Central memory CD8-positive, alpha-beta T cell (primary cell): ENCODE results near the gene ST6GALNAC5.

Experiments
- ATAC-seq: fragments of 150-1000 bp; cut with Tn5 transposase; replicated peaks from 2 replicates; pipeline ENCODE4 v1.10.0; 2022; ENCODE audit warnings: mild to moderate bottlenecking, moderate FRiP score, moderate number of reproducible peaks; ENCODE audit not compliant: poor library complexity, severe bottlenecking; ENCODE audit errors: extremely low read depth
- DNase-seq, 2 donors: peaks; one replicate each; pipeline ENCODE4 v3.0.0; 2021; ENCODE audit warnings: low spot score in 2 of 2
- H3K27ac Mint-ChIP-seq: one replicate; pipeline ENCODE4 v1.8.0; 2022; ENCODE audit warnings: low read depth, mild to moderate bottlenecking, moderate library complexity, mixed read lengths
- H3K27me3 Mint-ChIP-seq: one replicate; pipeline ENCODE4 v1.8.0; 2022; ENCODE audit warnings: mixed read lengths
- H3K36me3 Mint-ChIP-seq: one replicate; pipeline ENCODE4 v1.8.0; 2022; ENCODE audit warnings: mild to moderate bottlenecking, moderate library complexity, mixed read lengths; ENCODE audit not compliant: insufficient read depth
- H3K4me1 Mint-ChIP-seq: one replicate; pipeline ENCODE4 v1.8.0; 2022; ENCODE audit warnings: mixed read lengths
- H3K4me3 Mint-ChIP-seq: one replicate; pipeline ENCODE4 v1.8.0; 2022; ENCODE audit warnings: mild to moderate bottlenecking, moderate library complexity, mixed read lengths
- H3K9me3 Mint-ChIP-seq: one replicate; pipeline ENCODE4 v1.8.0; 2022; ENCODE audit warnings: mixed read lengths

Gene ST6GALNAC5

DNA sequence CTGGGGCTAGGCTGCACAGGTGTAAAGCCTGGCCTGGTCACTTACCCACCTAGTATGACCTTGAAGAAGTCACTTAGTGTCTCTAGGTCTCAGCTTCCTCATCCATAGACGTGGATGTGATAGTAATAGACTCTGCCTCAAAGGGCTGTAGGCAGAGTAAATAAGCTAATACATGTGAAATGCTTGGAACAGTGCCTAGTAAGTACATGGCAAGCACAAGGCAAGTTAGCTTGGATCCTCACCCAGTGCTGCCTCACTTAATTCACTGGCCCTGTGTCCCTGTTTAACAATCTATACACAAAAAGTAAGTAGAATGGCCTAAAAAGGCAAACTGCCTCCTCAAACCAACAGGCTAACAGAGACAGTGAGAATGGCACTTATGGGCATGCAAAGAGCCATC, 184.1 kb downstream of the ST6GALNAC5 start:
- no peak for ATAC-seq
- Mint-ChIP-seq H3K9me3 (no peaks in the 10 kb centered on the region), H3K4me1 (peaks cover 14% of the 10 kb centered on the region), H3K36me3 (no peaks in the 10 kb centered on the region), H3K27me3 (no peaks in the 10 kb centered on the region), H3K4me3 (no peak overlapping the region), H3K27ac (no peak overlapping the region)
- DNase-seq = no peak

DNA sequence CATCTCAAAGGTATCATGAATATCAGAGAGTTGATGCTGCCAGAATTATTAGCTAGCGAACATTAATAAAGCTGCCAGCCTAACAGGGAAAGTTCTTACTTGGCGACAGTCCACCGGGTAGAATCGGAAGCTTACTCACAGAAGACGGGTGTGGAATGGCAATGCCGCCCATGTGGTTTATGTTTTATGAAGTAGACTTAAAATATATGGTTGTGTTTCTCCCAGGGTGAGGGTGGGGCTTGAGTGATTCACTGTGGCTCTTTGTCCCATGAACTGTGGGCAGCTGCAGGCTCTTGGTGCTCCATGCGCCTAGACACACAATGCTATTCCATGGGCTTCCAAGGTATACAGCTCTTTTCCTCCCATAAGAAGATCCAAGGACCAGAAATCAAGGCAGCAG, 189.2 kb downstream of the ST6GALNAC5 start:
- H3K9me3 Mint-ChIP-seq = no peaks in the 10 kb centered on the region
- peaks cover 28% of the 10 kb centered on the region for H3K27me3 Mint-ChIP-seq
- no peaks in the 10 kb centered on the region for H3K4me1 Mint-ChIP-seq
- ATAC-seq (no peak), DNase-seq (no peak)
- H3K27ac Mint-ChIP-seq = no peak overlapping the region
- no peaks in the 10 kb centered on the region for H3K36me3 Mint-ChIP-seq
- no peak overlapping the region for H3K4me3 Mint-ChIP-seq

- DNase-seq (no peak), ATAC-seq (no peak)
- Mint-ChIP-seq H3K4me1 (no peaks in the 10 kb centered on the region), H3K27ac (no peak overlapping the region), H3K36me3 (no peaks in the 10 kb centered on the region), H3K4me3 (no peak overlapping the region), H3K27me3 (peaks cover 41% of the 10 kb centered on the region), H3K9me3 (no peaks in the 10 kb centered on the region)
Observed at GRCh38 chr1:77057994-77058585, 190.8 kb downstream of the ST6GALNAC5 start.

GRCh38 chr1:77060000-77060399, 192.7 kb downstream of the ST6GALNAC5 start:
- Mint-ChIP-seq H3K27me3 (peaks cover 44% of the 10 kb centered on the region), H3K36me3 (no peaks in the 10 kb centered on the region), H3K4me1 (no peaks in the 10 kb centered on the region), H3K9me3 (no peaks in the 10 kb centered on the region), H3K27ac (no peak overlapping the region), H3K4me3 (no peak overlapping the region)
- no peak for ATAC-seq
- DNase-seq = no peak

GRCh38 chr1:77061162-77061561, 193.9 kb downstream of the ST6GALNAC5 start:
- no peak for DNase-seq
- no peaks in the 10 kb centered on the region for H3K36me3 Mint-ChIP-seq
- no peak overlapping the region for H3K27ac Mint-ChIP-seq
- peaks cover 44% of the 10 kb centered on the region for H3K27me3 Mint-ChIP-seq
- no peaks in the 10 kb centered on the region for H3K4me1 Mint-ChIP-seq
- no peaks in the 10 kb centered on the region for H3K9me3 Mint-ChIP-seq
- ATAC-seq = no peak
- no peak overlapping the region for H3K4me3 Mint-ChIP-seq

DNA sequence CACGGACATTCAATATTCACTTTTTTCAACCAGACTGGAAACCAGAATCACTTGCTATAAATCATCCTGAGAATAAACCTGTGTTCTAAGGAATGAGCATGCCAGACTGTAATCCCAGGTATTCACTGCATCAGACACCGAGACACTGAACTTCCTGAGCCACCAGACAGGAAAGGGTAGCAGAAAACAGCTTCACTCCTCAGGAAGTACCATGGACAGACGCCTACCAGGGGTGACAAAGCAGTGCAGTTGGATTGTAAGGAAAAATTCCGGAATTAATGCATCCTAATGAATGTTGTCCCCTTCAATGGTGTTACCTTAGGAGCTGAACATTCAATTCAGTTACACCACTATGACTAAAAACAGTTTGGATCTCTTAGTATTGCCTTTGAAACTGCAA, 195.8 kb downstream of the ST6GALNAC5 start:
- Mint-ChIP-seq H3K4me3 (no peak overlapping the region), H3K9me3 (no peaks in the 10 kb centered on the region), H3K27me3 (peaks cover 43% of the 10 kb centered on the region), H3K4me1 (no peaks in the 10 kb centered on the region), H3K36me3 (no peaks in the 10 kb centered on the region), H3K27ac (no peak overlapping the region)
- DNase-seq (no peak), ATAC-seq (no peak)

- Mint-ChIP-seq H3K4me3 (no peak overlapping the region), H3K27ac (no peak overlapping the region), H3K4me1 (no peaks in the 10 kb centered on the region), H3K27me3 (peaks cover 36% of the 10 kb centered on the region), H3K9me3 (no peaks in the 10 kb centered on the region), H3K36me3 (no peaks in the 10 kb centered on the region)
- ATAC-seq (no peak), DNase-seq (no peak)
Observed at GRCh38 chr1:77064246-77064645, 197.0 kb downstream of the ST6GALNAC5 start.

DNA sequence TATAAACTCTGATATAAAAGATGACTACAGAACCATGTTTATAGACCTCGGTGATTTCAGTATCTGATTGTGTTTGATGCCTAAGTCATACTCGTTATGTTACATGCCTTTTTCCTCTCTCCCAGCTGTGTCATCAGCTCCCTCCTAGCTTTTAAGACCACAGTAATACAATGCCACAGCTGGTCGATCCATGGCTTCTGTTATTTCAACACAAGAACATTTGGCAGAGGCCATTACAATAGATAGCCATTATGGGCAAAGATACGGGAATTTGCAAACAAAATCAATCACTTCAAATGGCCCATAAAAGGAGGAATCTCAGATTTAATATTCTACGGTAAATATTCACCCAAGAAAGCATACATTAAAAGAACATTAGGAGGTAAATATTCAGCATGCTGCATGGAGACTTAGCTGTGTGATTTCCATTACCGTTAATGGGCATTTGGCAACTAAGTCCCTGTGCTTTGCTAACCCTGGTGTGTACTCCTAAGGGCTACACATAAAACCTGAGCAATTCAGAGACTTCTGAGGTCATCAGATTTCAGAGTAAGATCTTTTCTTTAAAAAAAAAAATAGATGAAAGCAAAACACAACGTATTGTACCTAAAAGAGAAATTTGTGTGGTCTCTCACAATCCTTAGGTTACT, 198.5 kb downstream of the ST6GALNAC5 start:
- Mint-ChIP-seq H3K4me1 (no peaks in the 10 kb centered on the region), H3K27me3 (peaks cover 24% of the 10 kb centered on the region), H3K4me3 (no peak overlapping the region), H3K9me3 (no peaks in the 10 kb centered on the region), H3K27ac (no peak overlapping the region), H3K36me3 (no peaks in the 10 kb centered on the region)
- DNase-seq (no peak), ATAC-seq (no peak)

GRCh38 chr1:77068013-77068412, 200.7 kb downstream of the ST6GALNAC5 start:
- H3K27ac Mint-ChIP-seq = no peak overlapping the region
- ATAC-seq (no peak), DNase-seq (no peak)
- no peaks in the 10 kb centered on the region for H3K36me3 Mint-ChIP-seq
- no peak overlapping the region for H3K4me3 Mint-ChIP-seq
- no peaks in the 10 kb centered on the region for H3K9me3 Mint-ChIP-seq
- peaks cover 4% of the 10 kb centered on the region for H3K27me3 Mint-ChIP-seq
- H3K4me1 Mint-ChIP-seq = no peaks in the 10 kb centered on the region

- DNase-seq (no peak), ATAC-seq (no peak)
- H3K27me3 Mint-ChIP-seq = peaks cover 34% of the 10 kb centered on the region
- H3K36me3 Mint-ChIP-seq = no peaks in the 10 kb centered on the region
- H3K4me3 Mint-ChIP-seq = no peak overlapping the region
- no peaks in the 10 kb centered on the region for H3K4me1 Mint-ChIP-seq
- no peak overlapping the region for H3K27ac Mint-ChIP-seq
- no peaks in the 10 kb centered on the region for H3K9me3 Mint-ChIP-seq
Observed at GRCh38 chr1:77076759-77077158, 209.5 kb downstream of the ST6GALNAC5 start.

DNA sequence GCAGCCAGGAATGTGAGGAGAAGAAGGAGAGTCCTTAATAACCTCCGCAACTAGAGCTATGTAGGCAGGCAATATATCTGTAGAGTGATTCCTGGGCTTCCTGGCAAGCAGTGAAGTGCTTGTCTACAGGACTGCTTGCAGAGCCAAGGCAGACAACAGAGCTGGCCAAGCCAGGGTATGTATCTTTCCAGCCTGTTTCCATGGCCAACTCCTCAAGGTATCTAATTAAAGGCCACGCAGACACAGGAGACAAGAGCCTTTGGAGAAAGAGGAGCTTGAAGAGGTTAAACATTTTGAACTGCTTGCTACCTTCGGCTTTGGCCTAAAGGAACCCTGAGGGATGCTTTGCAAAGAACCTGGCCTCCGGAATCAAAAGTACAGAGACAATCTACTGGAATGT, 214.6 kb downstream of the ST6GALNAC5 start:
- Mint-ChIP-seq H3K27me3 (peaks cover 9% of the 10 kb centered on the region), H3K27ac (no peak overlapping the region), H3K9me3 (no peaks in the 10 kb centered on the region), H3K4me3 (no peak overlapping the region), H3K36me3 (peaks cover 2% of the 10 kb centered on the region), H3K4me1 (no peaks in the 10 kb centered on the region)
- no peak for DNase-seq
- ATAC-seq = no peak

GRCh38 chr1:77084457-77084856, 217.2 kb downstream of the ST6GALNAC5 start:
- Mint-ChIP-seq H3K9me3 (no peaks in the 10 kb centered on the region), H3K36me3 (peaks cover 2% of the 10 kb centered on the region), H3K4me1 (no peaks in the 10 kb centered on the region), H3K27ac (no peak overlapping the region), H3K27me3 (no peaks in the 10 kb centered on the region), H3K4me3 (no peak overlapping the region)
- DNase-seq = no peak
- no peak for ATAC-seq

DNA sequence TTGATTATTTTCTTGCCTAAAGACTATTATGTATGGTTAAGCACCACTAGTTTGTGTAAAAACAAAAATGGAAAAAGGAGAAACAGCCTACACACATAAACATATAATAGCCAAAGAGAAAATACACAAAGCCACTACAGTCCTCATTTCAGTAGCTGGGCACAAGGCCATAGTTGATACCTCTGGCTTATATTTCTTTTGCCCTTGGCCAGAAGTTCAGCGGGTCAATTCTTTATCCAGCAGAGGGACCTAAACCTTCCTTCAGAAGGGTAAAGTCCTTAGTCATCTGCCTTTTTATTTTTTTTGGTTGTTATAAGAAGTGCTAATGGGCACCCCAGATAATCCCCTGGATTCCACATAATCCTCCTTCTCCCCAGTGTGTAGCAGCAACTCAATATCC, 217.8 kb downstream of the ST6GALNAC5 start:
- Mint-ChIP-seq H3K4me3 (no peak overlapping the region), H3K27me3 (no peaks in the 10 kb centered on the region), H3K9me3 (no peaks in the 10 kb centered on the region), H3K27ac (no peak overlapping the region), H3K4me1 (no peaks in the 10 kb centered on the region), H3K36me3 (peaks cover 2% of the 10 kb centered on the region)
- DNase-seq (no peak), ATAC-seq (no peak)
